ENCODE data around the gene OR51Q1.

DNA sequence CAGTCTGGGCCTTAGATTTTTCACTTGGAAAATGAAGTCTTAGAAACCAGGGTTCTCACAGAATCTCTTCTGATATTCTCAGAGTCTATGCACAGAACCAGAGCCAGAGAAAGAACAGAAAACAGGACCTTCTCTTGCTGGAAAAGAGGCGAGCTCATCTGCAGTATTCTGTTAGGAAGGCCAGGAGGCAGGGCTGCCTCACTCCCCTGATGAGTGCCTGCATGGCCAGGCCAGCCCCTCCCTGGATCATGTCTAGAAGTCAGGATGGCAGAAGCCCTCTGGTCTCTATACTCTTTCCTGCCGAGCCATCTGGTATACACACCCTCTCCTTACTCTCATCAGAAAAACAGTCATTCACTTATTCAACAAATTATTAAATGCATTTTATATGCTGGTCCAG, 37.6 kb upstream of the OR51Q1 start:
- TF ChIP-seq, protein P1, sequence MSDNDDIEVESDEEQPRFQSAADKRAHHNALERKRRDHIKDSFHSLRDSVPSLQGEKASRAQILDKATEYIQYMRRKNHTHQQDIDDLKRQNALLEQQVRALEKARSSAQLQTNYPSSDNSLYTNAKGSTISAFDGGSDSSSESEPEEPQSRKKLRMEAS (CRISPR knock-in tag; IDR thresholded peaks at IDR 0.05) = no peak
- TF ChIP-seq, protein P2, sequence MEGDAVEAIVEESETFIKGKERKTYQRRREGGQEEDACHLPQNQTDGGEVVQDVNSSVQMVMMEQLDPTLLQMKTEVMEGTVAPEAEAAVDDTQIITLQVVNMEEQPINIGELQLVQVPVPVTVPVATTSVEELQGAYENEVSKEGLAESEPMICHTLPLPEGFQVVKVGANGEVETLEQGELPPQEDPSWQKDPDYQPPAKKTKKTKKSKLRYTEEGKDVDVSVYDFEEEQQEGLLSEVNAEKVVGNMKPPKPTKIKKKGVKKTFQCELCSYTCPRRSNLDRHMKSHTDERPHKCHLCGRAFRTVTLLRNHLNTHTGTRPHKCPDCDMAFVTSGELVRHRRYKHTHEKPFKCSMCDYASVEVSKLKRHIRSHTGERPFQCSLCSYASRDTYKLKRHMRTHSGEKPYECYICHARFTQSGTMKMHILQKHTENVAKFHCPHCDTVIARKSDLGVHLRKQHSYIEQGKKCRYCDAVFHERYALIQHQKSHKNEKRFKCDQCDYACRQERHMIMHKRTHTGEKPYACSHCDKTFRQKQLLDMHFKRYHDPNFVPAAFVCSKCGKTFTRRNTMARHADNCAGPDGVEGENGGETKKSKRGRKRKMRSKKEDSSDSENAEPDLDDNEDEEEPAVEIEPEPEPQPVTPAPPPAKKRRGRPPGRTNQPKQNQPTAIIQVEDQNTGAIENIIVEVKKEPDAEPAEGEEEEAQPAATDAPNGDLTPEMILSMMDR (IDR thresholded peaks at IDR 0.05) = no peak
